RWPE1 (cell line): Measurements from ENCODE around the gene DMGDH.

Experiments
- CTCF ChIA-PET: fragments of 350-600 bp; sonication (Branson Sonifier 250); formaldehyde crosslinking; extraction: SDS; loops from one replicate; lab custom pipeline; 2021; lab: Yijun Ruan, JAX
- POLR2A ChIA-PET: fragments of 400-600 bp; formaldehyde crosslinking; extraction: SDS; loops from one replicate; lab custom pipeline; 2020; ENCODE audit warnings: antibody characterized with exemption; ENCODE audit not compliant: low non-redundant PET; lab: Yijun Ruan, JAX
- DNase-seq: peaks from one replicate; pipeline ENCODE4 v3.0.0; 2012; ENCODE audit warnings: low spot score
- H3K27ac ChIP-seq: fragments of 450-650 bp; 2 replicates; pipeline ENCODE4 v1.5.1; 2017
- TF ChIP-seq, protein P1 (sequence below): fragments of 450-650 bp; conservative IDR thresholded peaks from 2 replicates; pipeline ENCODE4 v1.5.1; 2017; ENCODE audit warnings: low read depth, mild to moderate bottlenecking

Gene DMGDH

DNA sequence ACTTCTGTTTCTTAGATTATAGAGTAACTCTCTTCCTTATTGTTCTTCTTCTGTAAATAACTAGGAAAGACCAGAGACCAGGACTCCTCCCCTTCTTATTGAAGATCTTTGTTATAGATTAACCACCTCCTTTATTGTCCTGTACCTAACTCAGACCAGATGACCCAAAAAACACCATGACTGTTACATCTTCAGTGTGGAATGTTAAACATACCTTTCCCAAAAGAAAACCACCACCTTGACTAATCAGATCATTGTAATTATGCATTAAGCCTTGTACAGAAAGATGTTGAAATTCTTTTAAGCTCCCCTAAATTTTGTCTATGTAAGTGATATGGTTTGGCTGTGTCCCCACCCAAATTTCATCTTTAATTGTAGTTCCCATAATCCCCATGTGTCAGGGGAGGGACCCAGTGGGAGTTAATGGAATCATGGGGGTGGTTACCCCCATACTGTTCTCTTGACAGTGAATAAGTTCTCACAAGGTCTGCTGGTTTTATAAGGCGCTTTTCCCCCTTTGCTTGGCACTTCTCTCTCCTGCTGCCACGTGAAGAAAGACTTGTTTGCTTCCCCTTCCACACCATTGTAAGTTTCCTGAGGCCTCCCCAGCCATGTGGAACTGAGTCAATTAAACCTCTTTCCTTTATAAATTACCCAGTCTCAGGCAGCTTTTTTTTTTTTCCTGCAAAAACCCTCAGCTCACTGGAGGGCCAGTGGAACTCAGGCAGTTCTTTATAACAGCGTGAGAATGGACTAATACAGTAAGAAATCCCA is 110.6 kb downstream of the DMGDH start:
- no peak overlapping the region for H3K27ac ChIP-seq
- no peak for DNase-seq
- TF ChIP-seq, protein P1, sequence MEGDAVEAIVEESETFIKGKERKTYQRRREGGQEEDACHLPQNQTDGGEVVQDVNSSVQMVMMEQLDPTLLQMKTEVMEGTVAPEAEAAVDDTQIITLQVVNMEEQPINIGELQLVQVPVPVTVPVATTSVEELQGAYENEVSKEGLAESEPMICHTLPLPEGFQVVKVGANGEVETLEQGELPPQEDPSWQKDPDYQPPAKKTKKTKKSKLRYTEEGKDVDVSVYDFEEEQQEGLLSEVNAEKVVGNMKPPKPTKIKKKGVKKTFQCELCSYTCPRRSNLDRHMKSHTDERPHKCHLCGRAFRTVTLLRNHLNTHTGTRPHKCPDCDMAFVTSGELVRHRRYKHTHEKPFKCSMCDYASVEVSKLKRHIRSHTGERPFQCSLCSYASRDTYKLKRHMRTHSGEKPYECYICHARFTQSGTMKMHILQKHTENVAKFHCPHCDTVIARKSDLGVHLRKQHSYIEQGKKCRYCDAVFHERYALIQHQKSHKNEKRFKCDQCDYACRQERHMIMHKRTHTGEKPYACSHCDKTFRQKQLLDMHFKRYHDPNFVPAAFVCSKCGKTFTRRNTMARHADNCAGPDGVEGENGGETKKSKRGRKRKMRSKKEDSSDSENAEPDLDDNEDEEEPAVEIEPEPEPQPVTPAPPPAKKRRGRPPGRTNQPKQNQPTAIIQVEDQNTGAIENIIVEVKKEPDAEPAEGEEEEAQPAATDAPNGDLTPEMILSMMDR, result no peak
- CTCF ChIA-PET, result no interaction called here
- POLR2A ChIA-PET, result no interaction called here

DNA sequence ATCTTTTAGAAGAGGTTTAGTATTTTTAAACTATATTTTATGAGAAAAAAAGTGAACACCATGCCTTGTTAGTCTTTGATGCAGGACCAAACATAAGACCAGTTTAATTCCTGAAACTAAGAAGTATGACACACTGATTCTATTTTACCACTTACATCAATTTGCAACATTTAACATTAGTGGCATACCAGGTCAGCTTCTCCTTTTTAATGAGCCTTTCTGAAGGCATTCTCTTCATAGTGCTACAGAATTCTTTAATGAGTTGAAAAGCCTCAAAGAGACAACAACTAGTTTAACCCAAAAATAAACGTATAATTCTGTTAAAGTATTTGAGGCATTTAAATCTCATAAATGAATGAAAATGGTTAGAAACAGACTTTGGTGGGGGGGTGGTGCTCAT is 112.6 kb downstream of the DMGDH start:
- TF ChIP-seq, protein P1, result no peak
- ChIA-PET CTCF (no interaction called here), POLR2A (no interaction called here)
- no peak overlapping the region for H3K27ac ChIP-seq
- no peak for DNase-seq

DNA sequence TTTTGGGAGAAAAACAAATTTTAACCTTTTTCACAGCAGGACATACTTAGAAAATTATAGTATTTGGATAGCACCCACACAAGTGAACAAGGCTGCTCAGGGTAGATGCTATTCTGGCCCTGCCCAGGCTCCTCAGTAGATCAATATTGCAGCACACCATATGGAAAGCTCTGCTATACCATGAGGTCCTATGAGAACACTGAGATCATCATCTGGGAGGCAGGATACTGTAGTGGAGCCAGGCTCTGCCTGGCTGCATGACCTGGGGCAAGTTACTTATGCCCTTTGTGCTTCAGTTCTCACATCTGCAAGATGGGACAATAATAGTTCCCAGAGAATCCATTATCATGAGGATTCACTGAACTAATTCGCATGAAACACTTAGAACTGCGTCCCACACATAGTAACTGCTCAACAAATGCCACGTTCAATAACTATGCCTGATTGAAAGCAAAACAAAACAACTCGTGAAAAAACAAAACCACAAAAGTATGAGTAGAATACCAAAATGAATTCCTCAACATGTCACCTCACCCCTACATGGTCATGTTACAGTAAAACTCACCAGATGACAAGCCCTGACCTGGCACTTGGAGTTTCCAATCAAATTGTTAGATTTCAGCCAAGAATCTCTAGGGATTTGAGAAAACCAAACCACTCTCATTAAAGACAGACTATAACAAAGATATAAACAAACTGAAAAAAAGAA is 116.2 kb downstream of the DMGDH start:
- CTCF ChIA-PET, result no interaction called here
- DNase-seq, result no peak
- H3K27ac ChIP-seq, result no peak overlapping the region
- POLR2A ChIA-PET, result no interaction called here
- TF ChIP-seq, protein P1, result no peak
